Gastroesophageal sphincter (tissue), 4 donors: ENCODE data around the gene INAFM2. TPM values are rescaled to one million over a fixed set of nuclear protein-coding genes. Genes with fewer than 3 reads are reported as not detected.
A peak's percentile ranks its signal among the peaks of the same experiment; 100 is the strongest.

Source experiments
- ATAC-seq: fragments of 150-250 bp; one replicate; pipeline ENCODE4 v1.9.1; 2016; ENCODE audit warnings: mild to moderate bottlenecking, moderate library complexity
- H3K27ac ChIP-seq, 4 donors: fragments of 200-600 bp; sonication (generic) in 3 of 4; 1 replicate in 3 of 4; 2 replicates in 1 of 4; pipeline ENCODE4 v1.5.1; 2016 to 2019
- H3K27me3 ChIP-seq: fragments of 200-600 bp; sonication (generic); one replicate; pipeline ENCODE4 v1.5.1; 2019
- H3K36me3 ChIP-seq, 2 donors: fragments of 200-600 bp; sonication (generic); one replicate each; pipeline ENCODE4 v1.5.1; 2019; ENCODE audit warnings: control low read depth in 1 of 2
- H3K4me1 ChIP-seq, 3 donors: fragments of 200-600 bp; sonication (generic); 1 replicate in 2 of 3; 2 replicates in 1 of 3; pipeline ENCODE4 v1.5.1; 2016 to 2019; ENCODE audit warnings: control low read depth in 2 of 3
- H3K4me3 ChIP-seq, 2 donors: fragments of 200-600 bp; sonication (generic); one replicate each; pipeline ENCODE4 v1.5.1; 2019; ENCODE audit warnings: mild to moderate bottlenecking in 1 of 2, moderate library complexity in 1 of 2
- H3K9me3 ChIP-seq, 3 donors: fragments of 200-600 bp; sonication (generic); one replicate each; pipeline ENCODE4 v1.5.1; 2017 to 2019; ENCODE audit warnings: control low read depth in 2 of 3
- EP300 ChIP-seq: sonication (generic); formaldehyde crosslinking; IDR thresholded peaks from one replicate; pipeline ENCODE4 v1.6.1; 2017; ENCODE audit warnings: antibody characterized with exemption, mild to moderate bottlenecking
- POLR2A ChIP-seq, 2 donors: fragments of 450-650 bp; IDR thresholded peaks; one replicate each; pipeline ENCODE4 v1.6.1; 2017; ENCODE audit warnings: antibody characterized with exemption in 2 of 2, mild to moderate bottlenecking in 2 of 2, moderate library complexity in 1 of 2
- POLR2AphosphoS5 ChIP-seq: sonication (generic); formaldehyde crosslinking; IDR thresholded peaks from one replicate; pipeline ENCODE4 v1.6.1; 2017; ENCODE audit warnings: antibody characterized with exemption
- WGBS, 2 donors: methylation state at CpG; one replicate each; pipeline ENCODE4 v1.1.5; 2018; ENCODE audit warnings: low coverage in 1 of 2; 5-methylcytosine and 5-hydroxymethylcytosine counted together
- total RNA-seq, 4 donors: library from RNA; depleted of rRNA; stranded (reverse); fragments of >200 nt; gene quantifications; one replicate each; pipeline ENCODE4 v1.1.0, GENCODE V29; 2016
- TF ChIP-seq, protein P1 (sequence below), 4 experiments: fragments of 200-600 bp in 2 of 4; fragments of 450-650 bp in 2 of 4; sonication (generic) in 1 of 4; IDR thresholded peaks; one replicate each; pipeline ENCODE4 v1.5.1; 2017 to 2019; ENCODE audit warnings: antibody characterized with exemption in 4 of 4, mild to moderate bottlenecking in 2 of 4, moderate library complexity in 2 of 4

INAFM2 gene
- total RNA-seq, 4 donors from 2014 or later, result 27.3 to 66.6 (median 37.5) TPM

DNA sequence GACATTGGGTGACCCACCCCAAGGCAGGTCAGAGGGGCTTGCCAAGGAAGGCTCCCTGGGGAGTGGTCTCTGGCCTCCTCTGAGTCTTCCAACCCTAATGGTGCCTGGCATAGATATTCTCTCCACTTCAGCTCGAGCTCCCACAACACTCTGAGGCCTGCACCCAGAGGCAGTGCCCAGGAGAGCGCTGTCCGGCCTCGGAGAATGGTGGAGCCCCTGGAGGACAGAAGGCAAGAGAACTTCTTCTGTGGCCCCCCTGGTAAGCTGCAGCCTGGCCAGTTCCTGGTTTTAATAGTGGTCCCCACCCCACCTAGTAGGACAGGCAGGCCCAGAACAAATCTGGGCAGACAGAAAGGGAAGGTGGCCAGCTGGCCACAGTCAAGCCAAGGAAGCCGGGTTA lies 41.5 kb downstream of the INAFM2 start:
- no peaks in the 10 kb centered on the region for H3K9me3 ChIP-seq
- H3K27ac ChIP-seq, result no peak overlapping the region
- no peaks in the 10 kb centered on the region for H3K36me3 ChIP-seq
- no peak for ATAC-seq
- H3K4me1 ChIP-seq, result peaks cover 0 to 23% (median 0%) of the 10 kb centered on the region in 3 donors
- H3K27me3 ChIP-seq, result no peaks in the 10 kb centered on the region
- H3K4me3 ChIP-seq, result no peak overlapping the region
- no CpG with 5 or more reads among the region's 5 CpGs for WGBS, 2 donors
- TF ChIP-seq, protein P1, sequence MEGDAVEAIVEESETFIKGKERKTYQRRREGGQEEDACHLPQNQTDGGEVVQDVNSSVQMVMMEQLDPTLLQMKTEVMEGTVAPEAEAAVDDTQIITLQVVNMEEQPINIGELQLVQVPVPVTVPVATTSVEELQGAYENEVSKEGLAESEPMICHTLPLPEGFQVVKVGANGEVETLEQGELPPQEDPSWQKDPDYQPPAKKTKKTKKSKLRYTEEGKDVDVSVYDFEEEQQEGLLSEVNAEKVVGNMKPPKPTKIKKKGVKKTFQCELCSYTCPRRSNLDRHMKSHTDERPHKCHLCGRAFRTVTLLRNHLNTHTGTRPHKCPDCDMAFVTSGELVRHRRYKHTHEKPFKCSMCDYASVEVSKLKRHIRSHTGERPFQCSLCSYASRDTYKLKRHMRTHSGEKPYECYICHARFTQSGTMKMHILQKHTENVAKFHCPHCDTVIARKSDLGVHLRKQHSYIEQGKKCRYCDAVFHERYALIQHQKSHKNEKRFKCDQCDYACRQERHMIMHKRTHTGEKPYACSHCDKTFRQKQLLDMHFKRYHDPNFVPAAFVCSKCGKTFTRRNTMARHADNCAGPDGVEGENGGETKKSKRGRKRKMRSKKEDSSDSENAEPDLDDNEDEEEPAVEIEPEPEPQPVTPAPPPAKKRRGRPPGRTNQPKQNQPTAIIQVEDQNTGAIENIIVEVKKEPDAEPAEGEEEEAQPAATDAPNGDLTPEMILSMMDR (IDR thresholded peaks at IDR 0.05), result no peak
- TF ChIP-seq POLR2AphosphoS5, result no peak
- TF ChIP-seq EP300, result no peak

DNA sequence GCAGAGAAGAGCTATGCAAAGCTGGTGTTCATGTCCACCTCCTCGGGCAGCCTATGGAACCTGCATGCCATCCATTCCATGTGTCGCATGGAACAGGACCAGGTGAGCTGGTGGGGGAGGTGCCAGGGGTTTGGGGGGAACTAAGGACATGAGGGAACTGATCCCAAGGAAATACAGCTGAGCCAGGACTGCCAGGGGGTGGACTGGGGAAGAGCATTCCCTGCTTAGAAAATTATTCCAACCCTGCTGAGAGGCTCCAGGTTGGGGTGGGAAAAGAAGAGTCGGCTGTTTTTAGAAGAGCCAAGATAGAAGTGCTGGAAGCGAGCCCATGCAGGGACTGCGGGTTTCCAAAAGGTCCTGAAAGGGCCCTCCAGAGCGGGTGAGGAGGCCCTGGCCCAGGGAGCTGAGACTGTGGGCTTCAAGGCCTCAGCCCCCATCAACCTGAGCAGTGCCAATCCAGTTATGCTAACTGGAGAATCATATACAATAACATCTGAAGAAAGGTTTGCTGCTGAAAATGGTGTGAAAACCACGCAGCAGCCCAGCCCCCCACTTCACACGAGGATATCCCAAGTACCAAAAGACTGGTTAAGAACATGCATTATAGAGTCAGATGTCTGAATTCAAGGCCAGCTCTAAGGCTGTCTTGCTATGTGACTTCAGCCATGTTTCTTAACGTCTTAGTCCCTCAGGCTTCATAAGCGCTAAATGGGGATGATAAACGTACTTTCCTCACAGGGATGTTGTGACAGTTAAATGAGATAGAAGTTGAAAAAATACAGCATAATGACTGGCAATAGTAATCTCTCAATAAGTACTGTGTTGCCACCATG lies 42.3 kb downstream of the INAFM2 start:
- TF ChIP-seq, protein P1 (IDR thresholded peaks at IDR 0.05), result no peak
- H3K27ac ChIP-seq, result no peak overlapping the region
- no peaks in the 10 kb centered on the region for H3K27me3 ChIP-seq
- no peaks in the 10 kb centered on the region for H3K36me3 ChIP-seq
- no peak overlapping the region for H3K4me3 ChIP-seq
- 80 to 90% methylated on average over 6 to 7 of the region's 11 CpGs for WGBS, 2 donors
- H3K9me3 ChIP-seq, result no peaks in the 10 kb centered on the region
- peaks cover 0 to 23% (median 0%) of the 10 kb centered on the region in 3 donors for H3K4me1 ChIP-seq
- no peak for ATAC-seq

- H3K9me3 ChIP-seq, result no peaks in the 10 kb centered on the region
- H3K4me1 ChIP-seq, result peaks cover 0 to 23% (median 0%) of the 10 kb centered on the region in 3 donors
- peak overlapping the region in 1 of 4 donors; percentile 52 for H3K27ac ChIP-seq
- no peaks in the 10 kb centered on the region for H3K36me3 ChIP-seq
- 80 to 95% methylated on average over 3 of the region's 14 CpGs for WGBS, 2 donors
- no peak overlapping the region for H3K4me3 ChIP-seq
- TF ChIP-seq POLR2A (IDR thresholded peaks at IDR 0.05), result no peak
- no peak for TF ChIP-seq POLR2AphosphoS5
- TF ChIP-seq, protein P1 (IDR thresholded peaks at IDR 0.05), result no peak
- TF ChIP-seq EP300, result no peak
- no peak for ATAC-seq
- no peaks in the 10 kb centered on the region for H3K27me3 ChIP-seq
These were observed 43.2 kb downstream of the INAFM2 start for GRCh38 chr15:40366457-40367370.

DNA sequence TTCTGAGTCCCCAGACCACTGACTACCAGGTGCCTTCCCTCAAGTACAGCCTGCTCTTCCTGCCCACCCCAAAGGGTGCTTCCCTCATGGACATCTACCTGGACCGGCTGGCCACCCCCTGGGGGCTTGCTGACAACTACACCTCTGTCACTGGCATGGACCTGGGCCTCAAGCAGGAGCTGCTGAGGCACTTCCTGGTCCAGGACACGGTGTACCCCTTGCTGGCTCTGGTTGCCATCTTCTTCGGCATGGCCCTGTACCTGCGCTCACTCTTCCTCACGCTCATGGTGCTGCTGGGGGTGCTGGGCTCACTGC lies 43.8 kb downstream of the INAFM2 start:
- no peaks in the 10 kb centered on the region for H3K27me3 ChIP-seq
- ATAC-seq, result no peak
- H3K4me3 ChIP-seq, result peak overlapping the region in 1 of 2 donors; percentile 48
- 80% methylated on average over 3 of the region's 5 CpGs; no CpG with 5 or more reads in 1 of the 2 donors for WGBS, 2 donors
- no peaks in the 10 kb centered on the region for H3K36me3 ChIP-seq
- H3K4me1 ChIP-seq, result peaks cover 0 to 23% (median 0%) of the 10 kb centered on the region in 3 donors
- peak overlapping the region in 2 of 4 donors; percentile 52 to 56 for H3K27ac ChIP-seq
- no peaks in the 10 kb centered on the region for H3K9me3 ChIP-seq
- TF ChIP-seq, protein P1 (IDR thresholded peaks at IDR 0.05), result no peak
- TF ChIP-seq POLR2AphosphoS5 (no peak), POLR2A (IDR thresholded peaks at IDR 0.05) (no peak)
